ENCODE results near the gene TPBG.

Gene TPBG, protein sequence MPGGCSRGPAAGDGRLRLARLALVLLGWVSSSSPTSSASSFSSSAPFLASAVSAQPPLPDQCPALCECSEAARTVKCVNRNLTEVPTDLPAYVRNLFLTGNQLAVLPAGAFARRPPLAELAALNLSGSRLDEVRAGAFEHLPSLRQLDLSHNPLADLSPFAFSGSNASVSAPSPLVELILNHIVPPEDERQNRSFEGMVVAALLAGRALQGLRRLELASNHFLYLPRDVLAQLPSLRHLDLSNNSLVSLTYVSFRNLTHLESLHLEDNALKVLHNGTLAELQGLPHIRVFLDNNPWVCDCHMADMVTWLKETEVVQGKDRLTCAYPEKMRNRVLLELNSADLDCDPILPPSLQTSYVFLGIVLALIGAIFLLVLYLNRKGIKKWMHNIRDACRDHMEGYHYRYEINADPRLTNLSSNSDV
- 0.67 to 2.9 reads per million in 2 donors for total RNA-seq

DNA sequence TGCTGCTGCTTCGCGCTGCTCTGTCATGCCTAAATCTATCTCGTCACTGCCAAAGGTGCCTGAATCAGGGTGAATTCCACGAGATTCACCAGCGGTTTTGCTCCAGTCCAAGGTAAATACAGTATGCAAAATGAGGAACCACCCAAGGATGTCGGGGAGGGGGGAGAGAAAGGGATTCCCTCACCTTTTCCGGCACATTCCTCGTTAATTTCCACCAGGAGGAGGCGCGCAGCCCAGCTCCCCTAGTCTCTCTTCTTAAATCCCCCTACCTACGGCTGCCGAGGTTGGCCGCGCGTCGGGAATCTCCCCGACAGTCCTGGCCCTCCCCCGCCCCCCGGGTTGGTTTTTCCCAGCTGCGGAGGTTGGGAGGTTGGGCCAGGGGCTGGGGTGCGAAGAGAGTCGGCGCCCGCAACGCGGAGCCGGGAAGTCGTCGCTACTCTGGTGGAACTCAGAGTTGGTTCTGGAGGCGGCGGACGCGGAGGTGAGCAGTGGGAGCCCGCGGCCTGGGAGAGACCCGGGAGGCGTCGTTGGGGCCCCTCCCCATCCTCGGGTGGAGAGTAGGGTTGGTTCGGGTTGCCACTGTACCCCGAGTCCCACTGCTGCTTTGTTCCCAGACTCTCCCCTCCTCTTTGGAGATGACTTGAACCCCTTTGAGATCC, at the start of gene TPBG:
Gene TPBG, plus strand, starts transcription at position 390 of the 659 bp plus-strand sequence. CDS start 1,145 bp downstream, outside the sequence.
- no peak for DNase-seq

DNA sequence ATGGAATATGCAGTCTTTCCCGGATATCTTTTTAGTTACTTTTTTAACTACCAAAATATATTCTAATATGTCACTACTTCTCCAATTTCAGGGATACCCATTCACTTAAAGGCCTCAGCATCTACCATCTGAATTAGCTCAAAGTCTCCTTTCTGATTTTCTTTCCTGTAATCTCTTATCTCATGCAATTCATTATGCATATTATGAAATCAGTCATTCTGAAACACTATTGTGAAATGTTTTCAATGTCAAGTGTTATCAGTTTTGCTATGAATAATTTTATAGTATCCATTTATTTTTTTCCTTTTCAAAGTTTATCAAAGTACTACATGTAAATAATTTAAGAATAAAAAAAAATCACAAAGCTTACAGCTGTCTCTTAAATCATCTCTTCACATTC, 41.2 kb upstream of the TPBG start:
- no peak for DNase-seq

DNA sequence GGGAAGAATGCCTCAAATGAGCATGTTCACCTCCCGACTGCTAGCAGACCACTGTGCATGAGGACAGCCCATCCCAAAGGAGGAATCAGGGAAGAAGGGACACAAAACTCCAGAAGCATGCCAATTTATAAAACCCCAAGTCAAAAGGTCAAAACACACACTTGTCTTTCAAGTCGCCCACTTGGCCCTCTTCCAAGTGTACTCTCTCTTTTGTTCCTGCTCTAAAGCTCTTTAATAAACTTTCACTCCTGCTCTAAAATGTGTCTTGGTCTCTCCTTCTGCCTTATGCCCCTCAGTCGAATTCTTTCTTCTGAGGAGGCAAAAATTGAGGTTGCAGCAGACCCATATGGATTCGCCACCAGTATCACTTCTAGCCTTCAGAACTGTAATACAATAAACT, 33.9 kb upstream of the TPBG start:
- DNase-seq, result no peak

DNA sequence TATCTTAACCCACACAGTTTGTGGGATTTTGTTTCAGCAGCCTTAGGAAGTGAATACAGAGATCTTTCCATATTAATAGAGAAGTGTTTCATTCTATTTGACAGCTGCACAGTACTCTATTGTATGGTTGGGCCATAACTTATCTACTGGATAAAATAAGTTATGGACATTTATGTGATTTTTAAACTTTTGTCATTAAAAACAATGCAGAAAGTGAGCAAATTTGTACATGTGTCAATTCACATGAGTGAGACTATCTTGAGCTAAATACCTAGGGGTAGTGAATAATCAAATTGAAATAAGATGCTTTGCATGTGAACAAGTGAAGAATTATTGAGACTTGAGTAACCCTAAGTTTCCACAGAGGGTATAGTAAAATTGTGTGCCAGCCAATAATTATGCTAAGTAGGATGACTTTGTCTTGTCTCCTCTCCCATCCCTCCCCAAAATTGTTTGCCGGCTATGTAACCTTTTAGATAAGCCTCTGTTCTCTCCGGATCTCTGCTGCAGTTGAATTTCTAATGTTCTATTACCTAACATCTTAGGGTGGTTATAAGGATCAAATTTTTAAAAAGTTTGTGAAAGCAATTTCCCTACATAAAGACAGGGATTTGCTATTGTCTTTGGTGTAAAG, 33.3 kb upstream of the TPBG start:
- DNase-seq, result no peak

DNA sequence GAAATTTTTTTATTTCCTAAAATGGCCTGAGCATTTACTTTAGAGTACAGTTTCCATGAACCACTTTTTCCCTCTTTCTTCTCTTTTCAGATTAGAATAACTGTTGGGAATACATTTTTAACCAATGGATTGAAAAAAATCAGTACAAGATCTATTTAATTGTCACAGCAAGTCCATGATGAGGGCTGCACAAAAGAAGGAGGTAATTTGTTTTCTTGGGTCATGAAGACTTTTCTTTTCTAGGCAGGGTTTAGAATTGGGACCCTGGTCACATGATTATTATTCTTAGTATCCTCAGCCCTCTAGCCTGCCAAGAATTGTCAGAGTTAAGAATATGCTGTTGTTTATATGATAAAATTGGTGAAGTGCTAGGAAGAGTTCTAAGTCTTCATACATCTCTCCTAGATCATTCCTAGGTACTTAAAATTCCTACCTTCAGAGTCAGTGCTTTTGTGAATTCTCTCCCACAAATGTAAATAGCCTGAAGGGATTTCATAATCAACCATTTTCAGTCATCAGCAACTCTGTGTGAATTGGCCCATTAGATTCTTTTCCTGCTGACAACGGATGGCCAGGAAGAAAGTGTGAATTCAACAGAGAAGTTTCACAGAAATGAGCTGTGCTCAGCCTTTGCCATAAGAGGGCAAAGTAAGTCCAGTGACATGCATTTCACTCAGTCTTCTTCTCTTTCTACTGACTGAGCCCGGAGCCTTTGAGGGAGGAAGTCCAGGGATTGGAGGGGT, 32.4 kb upstream of the TPBG start:
- no peak for DNase-seq

DNA sequence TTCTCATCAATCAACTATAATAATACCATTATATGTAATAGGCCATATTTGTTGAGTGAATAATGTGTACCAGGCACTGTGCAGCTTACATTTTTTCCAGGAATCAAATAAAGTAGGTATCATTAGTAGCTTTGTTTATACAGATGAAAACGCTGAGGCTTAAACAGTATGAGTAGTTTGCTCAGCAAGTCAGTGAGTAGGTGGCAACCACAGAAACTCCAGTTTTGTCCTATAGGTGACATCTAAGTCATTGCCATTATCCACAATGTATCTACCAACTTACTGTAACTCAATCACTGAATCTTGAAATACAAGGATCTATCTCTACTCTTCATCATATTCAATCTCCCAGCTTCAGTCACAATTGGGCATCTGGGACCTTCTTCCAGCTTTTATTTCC, 29.8 kb upstream of the TPBG start:
- no peak for DNase-seq

DNA sequence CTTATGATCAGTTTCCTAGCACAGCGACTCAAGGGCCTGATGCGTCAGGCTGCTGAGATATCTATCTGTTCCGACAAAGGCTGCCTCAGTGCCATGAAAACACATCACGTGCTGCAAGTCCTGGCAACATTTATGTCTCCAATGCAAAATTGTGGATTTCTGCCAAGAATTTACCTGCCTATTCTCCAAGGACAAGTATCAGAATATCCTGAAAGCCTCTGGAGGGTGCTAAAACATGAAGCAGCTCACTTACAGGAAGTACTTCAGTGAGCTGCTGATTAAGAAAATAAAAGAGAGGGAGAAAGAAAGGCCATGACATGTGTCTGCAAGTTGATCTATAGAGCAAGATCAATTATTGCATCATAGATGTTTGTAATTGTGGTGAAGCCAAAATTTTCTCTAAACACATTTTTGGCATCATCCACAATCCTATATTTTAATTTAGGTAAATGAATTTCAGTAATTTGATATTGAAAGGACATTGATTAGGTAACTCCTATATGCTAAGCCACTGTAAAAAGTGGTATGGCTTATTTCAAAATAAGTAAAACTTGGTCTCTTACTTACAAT, 25.8 kb upstream of the TPBG start:
- no peak for DNase-seq

DNA sequence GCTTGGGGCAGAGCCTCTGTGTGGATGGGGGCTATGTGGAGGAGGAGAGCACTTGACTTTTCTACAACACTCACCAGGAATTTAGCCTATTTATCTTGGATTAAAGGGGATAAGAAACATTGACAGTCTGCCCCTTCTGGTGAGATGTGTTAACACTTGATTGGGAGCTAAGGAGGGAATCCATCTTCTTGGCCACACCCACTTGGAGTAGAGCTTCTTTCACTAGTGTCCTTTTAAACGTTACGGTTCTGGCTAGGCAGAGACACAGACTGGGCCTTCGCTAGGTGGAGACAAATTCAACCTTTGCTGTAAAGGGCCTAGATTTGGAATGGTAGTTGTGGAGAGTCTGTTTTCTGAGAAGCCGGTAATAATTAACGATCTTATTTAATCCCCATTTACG, 15.5 kb upstream of the TPBG start:
- DNase-seq, result no peak

DNA sequence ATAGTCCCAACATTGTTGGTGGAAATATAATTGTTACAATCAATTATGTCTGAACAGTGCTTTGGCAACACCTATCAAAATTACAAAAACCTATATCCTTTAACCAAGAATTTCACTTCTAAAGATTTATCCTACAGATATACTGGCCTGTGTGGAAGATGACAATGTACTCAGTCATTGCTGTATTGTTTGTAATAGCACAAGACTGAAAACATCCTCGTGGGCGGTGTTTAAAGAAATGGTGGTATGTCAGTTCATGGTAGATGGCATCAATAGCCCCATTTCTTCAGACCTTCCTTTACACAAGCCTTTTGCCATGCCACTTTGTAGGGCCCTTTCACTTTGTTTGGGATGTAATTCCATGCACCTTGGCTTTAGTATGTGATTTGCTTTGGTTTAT, 9.8 kb upstream of the TPBG start:
- no peak for DNase-seq

DNA sequence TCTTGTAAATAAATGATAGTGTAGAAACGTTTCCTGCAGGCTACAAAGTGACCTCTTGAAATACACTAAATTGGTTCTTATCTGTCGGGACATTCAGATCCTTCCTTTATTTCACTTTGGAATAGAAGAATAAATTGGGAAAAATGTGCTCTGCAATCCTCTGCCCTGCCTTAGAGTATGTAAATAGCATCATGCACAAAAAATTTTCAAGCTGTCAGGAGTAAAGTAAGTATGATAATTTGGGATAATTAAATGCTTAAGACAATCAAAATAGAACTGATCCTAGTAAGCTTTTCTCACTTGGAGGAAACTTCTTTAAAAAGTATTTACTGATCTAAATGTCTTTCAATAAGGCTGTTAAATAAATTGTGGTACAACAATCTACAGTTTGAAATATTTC, 3.1 kb upstream of the TPBG start:
- DNase-seq, result no peak

DNA sequence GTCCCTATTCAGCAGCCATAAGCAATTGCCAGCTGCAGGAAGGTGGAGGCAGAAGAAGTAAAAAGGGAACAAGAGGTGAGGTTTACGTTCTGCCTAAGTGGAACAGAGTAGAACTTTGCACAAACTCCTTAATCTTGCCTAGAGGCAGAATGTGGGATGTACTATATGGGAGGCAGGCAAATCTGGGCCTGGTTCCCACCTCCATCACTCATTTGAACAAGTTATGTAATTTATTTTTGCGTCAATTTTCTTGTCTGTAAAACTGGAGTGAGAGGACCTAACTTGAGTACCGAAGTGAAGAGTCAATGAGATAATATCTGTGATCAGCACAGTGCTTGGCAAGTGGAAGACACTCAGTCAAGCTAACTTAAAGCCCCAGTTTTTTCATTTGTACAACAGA, 2.0 kb upstream of the TPBG start:
- DNase-seq, result no peak

DNA sequence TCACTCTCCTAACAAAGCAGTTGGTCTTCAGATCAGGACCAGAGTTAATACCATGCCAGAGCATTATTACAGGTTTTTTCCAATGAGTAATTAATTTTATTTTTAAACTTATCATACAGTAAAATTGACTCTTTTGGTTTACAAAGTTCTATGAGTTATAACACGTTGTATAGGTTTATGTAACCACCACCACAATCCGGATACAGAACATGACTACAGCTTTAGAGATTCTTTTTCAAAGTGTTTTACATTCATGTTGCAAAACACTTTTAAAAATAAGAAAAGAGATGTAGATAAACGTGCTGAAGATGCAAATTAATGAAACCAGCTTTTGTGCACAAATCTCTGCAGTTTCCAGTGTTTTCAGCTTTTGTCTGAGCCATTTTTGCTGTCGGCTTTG, 1.5 kb upstream of the TPBG start:
- DNase-seq, result no peak

DNA sequence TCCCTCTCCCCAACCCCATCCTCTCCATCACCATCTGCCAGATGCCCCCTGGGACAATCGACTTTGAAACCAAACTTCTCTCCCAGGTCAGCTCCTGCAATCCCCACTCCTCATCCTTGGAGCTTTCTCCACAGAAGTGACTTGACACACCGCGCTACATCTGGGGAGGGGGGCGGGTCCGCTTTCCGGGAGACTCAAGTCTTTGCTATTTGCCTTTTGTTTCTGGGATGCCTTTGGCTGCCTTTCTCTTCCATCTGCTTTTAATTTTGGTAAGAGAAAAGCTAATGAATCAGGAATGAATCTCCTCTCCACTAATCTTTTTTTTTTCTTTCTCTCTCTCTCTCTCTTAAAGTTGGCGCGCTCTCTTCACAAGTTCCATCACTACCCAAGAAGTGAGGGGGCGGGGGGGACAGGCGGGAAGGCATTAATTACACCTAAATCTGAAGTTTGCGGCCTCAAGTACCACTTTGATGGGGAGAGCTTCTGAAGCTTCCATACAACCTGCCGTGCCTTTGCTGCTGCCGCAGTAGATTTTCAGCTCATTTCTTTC, 664 bp upstream of the TPBG start:
- no peak for DNase-seq

DNA sequence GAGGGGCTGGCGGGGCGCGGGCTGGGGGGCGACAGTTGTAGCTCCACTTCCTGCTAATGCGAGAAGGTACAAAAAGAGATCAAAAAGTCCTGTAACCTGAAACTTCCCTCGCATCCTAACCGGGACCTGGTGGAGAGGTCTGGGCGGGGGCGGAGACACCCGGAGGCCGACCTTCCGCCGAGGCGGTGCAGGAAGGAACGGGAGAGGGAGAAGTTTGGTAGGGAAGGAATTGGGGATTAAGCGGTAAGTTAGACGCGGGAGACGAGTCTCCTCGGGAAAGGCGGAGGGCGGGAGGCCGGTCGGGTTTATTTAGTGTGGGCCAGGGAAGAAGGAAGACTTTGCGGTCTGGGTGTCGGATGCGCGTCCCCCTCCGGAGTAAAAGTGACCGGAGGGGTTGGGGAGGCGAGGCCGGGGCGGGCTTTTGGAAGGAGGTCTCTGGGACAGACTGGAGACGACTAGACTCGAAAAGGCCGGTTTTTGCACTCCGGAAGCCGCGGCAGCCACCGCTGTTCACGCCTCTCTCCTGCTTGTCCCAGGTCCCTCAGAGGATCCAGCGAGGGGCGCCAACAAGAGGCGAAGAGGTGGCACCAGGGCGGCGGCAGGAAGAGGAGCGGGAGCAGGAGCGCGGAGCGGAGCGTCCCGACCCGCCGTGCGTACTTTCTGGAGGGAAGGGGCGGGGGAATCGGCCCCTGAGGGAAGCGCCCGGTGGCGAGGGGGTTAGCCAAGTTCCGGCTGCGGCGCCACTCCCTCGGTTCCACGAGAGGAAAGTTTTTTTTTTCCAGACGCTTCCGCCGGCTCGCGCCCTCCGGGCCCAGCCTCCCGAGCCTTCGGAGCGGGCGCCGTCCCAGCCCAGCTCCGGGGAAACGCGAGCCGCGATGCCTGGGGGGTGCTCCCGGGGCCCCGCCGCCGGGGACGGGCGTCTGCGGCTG, 734 bp downstream of the TPBG start:
- no peak for DNase-seq

DNA sequence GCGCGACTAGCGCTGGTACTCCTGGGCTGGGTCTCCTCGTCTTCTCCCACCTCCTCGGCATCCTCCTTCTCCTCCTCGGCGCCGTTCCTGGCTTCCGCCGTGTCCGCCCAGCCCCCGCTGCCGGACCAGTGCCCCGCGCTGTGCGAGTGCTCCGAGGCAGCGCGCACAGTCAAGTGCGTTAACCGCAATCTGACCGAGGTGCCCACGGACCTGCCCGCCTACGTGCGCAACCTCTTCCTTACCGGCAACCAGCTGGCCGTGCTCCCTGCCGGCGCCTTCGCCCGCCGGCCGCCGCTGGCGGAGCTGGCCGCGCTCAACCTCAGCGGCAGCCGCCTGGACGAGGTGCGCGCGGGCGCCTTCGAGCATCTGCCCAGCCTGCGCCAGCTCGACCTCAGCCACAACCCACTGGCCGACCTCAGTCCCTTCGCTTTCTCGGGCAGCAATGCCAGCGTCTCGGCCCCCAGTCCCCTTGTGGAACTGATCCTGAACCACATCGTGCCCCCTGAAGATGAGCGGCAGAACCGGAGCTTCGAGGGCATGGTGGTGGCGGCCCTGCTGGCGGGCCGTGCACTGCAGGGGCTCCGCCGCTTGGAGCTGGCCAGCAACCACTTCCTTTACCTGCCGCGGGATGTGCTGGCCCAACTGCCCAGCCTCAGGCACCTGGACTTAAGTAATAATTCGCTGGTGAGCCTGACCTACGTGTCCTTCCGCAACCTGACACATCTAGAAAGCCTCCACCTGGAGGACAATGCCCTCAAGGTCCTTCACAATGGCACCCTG, 1.6 kb downstream of the TPBG start:
- DNase-seq, result no peak

DNA sequence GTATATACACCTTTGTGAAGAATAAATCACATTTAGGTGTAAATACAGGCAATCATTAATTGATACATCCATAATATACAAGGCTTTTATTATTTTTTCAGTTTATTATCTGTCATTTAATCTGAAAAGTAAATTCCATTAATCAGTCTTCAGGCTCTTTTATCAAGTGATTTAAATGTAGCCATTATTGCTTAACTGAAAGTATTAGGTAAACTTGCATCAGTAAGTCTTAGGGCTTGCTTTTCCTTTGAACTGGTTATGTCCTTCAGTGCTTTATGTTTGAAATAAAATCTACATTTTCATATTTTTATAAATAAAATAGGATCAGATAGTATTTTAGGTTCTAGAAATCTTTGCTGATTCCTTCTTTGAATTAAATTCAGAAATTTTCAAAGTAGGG, 4.1 kb downstream of the TPBG start:
- no peak for DNase-seq

DNA sequence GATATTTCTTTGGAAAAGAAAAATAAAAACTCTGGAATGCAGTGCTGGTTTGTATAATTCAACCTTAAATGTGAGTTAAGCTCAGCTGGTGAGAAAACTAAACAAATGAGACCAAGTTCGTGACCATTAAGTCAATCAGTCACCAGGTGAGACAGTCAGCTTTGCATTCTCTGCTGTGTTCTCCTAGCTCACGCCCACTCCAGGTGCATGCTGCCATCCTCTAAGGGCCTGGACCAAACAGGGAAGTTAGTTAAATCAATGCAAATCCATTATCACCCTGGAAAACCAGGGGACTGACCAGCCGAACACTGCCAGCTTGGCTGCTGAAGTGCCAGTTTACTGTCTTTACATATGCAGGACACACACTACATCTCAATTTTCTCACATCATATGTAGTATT, 7.2 kb downstream of the TPBG start:
- no peak for DNase-seq

DNA sequence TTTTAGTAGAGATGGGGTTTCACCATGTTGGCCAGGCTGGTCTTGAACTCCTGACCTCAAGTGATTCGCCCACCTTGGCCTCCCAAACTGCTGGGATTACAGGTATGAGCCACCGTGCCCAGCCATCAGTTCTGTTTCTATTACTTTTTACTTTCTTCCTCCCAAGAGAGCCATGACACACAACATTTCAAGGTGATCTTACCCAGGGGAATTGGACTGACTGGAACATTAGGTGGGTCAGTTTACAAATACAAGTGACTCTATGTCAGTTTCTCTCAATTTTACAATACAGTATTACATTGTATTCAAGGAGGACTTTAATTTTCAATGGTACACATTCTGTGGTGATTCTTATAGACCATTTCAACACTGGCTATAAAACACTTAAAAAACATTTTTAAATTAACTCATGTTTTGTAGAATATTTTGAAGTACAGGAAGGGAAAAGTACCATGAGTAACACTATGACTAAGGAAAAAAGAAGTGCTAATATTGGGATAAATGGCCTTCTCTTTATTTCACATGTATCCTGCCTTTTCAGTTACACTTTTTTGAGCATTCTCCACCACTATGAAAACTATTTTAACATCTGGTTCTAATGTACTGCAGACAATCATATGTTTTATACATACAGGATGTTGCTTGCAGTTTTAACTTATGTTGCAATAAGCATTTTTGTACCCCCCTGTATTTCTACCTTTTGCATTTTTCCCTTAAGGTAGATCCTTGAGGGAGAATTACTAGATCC, 8.4 kb downstream of the TPBG start:
- DNase-seq, result no peak

DNA sequence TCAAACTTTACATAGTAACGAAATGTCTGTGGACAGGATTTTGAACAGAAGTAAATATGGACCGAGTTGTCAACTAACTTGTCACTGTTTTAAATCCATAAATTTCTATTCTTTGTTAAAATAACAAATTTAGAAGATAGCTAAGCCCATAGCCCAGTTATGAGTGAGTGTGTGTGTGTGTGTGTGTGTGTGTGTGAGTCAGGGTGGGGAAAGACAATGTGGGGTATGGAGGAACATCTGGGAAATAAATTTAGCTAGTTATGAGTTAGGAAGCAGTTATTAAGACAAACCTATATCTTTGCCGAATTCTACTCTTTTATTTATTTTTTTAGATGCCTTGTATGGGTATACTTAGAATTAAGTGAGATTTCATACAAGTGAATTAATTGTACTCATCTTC, 9.0 kb downstream of the TPBG start:
- DNase-seq, result no peak

DNA sequence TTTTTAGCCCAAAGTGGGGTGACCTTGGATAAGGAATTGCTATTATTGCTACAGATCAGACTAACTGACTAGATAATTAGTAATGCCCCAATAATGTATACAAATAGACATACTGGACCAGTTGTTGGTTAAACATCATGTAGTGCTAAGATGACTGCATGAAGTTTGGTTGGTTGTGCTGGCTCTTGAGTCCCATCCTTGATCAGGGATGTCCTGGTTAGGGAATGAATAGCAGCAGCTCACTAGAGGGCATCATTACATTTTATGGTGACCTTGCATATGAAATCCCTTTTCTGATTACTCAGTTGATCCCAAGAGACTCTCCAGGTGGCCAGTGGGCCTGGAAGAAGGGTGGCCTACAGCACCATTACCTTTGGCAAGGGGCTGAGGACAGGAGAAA, 10.9 kb downstream of the TPBG start:
- DNase-seq, result no peak
